Measurements from ENCODE around the gene PTPN2.

PTPN2 gene

DNA sequence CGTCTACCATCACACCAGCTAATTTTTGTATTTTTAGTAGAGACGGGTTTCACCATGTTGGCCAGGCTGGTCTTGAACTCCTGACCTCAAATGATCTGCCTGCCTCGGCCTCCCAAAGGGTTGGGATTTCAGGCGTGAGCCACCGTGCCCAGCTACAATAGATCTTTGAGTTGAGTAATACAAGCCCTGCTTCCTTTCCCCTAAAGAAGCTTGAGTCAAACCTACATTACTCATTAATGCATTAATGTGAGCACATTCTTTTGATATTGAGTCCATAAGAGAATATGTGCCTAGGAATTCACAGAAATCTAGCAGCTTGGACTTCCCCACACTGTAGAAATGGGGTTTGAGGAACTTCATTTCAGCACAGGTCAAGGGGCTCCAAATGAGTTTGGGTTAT is 141.6 kb downstream of the PTPN2 start:
- in situ Hi-C loops (cut with HindIII; ENCODE audit: low pct_ligation_motif_present, low pct_unique_long_range_greater_than_20kb, low sequenced_read_pairs): loop anchor here (25.0 kb wide), 1 partner anchor 170 kb away; no protein-coding TSS in a partner anchor
- no peak for DNase-seq

All from ACHN (cell line).